Fibroblast of mammary gland (primary cell): ENCODE measurements around the gene HDAC11.

Experiments
- DNase-seq: peaks from one replicate; pipeline ENCODE4 v3.0.0-alpha.2; 2010; ENCODE audit warnings: low read depth
- H3K4me3 ChIP-seq: 2 replicates; pipeline ENCODE4 v1.5.1; 2011; ENCODE audit warnings: low read depth, mild to moderate bottlenecking, low read length, moderate library complexity; ENCODE audit not compliant: control insufficient read depth
- CTCF ChIP-seq: conservative IDR thresholded peaks from 2 replicates; pipeline ENCODE4 v1.5.1; 2011; ENCODE audit warnings: low read depth, low read length, inconsistent platforms; ENCODE audit not compliant: control insufficient read depth, insufficient read depth

Gene HDAC11

GRCh38 chr3:13472286-13472685 lies 7.8 kb upstream of the HDAC11 start:
- TF ChIP-seq CTCF: no peak
- H3K4me3 ChIP-seq: no peak overlapping the region
- DNase-seq: no peak

- no peak overlapping the region for H3K4me3 ChIP-seq
- DNase-seq: no peak
- no peak for TF ChIP-seq CTCF
These were observed 7.1 kb upstream of the HDAC11 start for GRCh38 chr3:13473020-13473419.

GRCh38 chr3:13474021-13474420 lies 6.1 kb upstream of the HDAC11 start:
- no peak for TF ChIP-seq CTCF
- no peak overlapping the region for H3K4me3 ChIP-seq
- DNase-seq: no peak

- H3K4me3 ChIP-seq: no peak overlapping the region
- DNase-seq: no peak
- no peak for TF ChIP-seq CTCF
These were observed 5.3 kb upstream of the HDAC11 start for GRCh38 chr3:13474776-13475303.

GRCh38 chr3:13475871-13476590 lies 4.1 kb upstream of the HDAC11 start:
- H3K4me3 ChIP-seq: no peak overlapping the region
- TF ChIP-seq CTCF: no peak
- no peak for DNase-seq

GRCh38 chr3:13477943-13478342 lies 2.2 kb upstream of the HDAC11 start:
- H3K4me3 ChIP-seq: no peak overlapping the region
- TF ChIP-seq CTCF: no peak
- no peak for DNase-seq

GRCh38 chr3:13479332-13479581 lies 849 bp upstream of the HDAC11 start:
- DNase-seq: peak; percentile 27
- no peak for TF ChIP-seq CTCF

More at GRCh38 chr3:13479332-13479581, 849 bp upstream of the HDAC11 start:
- H3K4me3 ChIP-seq: peak overlapping the region; percentile 67
